Fibroblast of the conjunctiva (primary cell): ENCODE measurements around the gene MCFD2.
"Not testable (repeated sequence)": the region's sequence is repeated elsewhere in the genome, so short reads cannot be mapped to it uniquely, and the experiment has no call there.

Experiments used
- DNase-seq: peaks from one replicate; pipeline ENCODE4 v3.0.0-alpha.2; 2010; ENCODE audit warnings: low read depth

The MCFD2 gene

GRCh38 chr2:46902465-46902864 lies 13.1 kb downstream of the MCFD2 start:
- DNase-seq: no peak

GRCh38 chr2:46901611-46902010 lies 14.0 kb downstream of the MCFD2 start:
- no peak for DNase-seq

- no peak for DNase-seq
These were observed 15.2 kb downstream of the MCFD2 start for GRCh38 chr2:46900381-46900780.

- DNase-seq: no peak
These were observed 16.6 kb downstream of the MCFD2 start for GRCh38 chr2:46899053-46899452.

GRCh38 chr2:46898024-46898423 lies 17.6 kb downstream of the MCFD2 start:
- DNase-seq: no peak

GRCh38 chr2:46893269-46893939 lies 22.2 kb downstream of the MCFD2 start:
- no peak for DNase-seq

- no peak for DNase-seq
These were observed 23.6 kb downstream of the MCFD2 start for GRCh38 chr2:46891956-46892553.

GRCh38 chr2:46888421-46888952 lies 27.1 kb downstream of the MCFD2 start:
- no peak for DNase-seq

- no peak for DNase-seq
These were observed 28.3 kb downstream of the MCFD2 start for GRCh38 chr2:46887028-46887885.

GRCh38 chr2:46886268-46887027 lies 29.2 kb downstream of the MCFD2 start:
- no peak for DNase-seq

GRCh38 chr2:46885376-46885775 lies 30.2 kb downstream of the MCFD2 start:
- DNase-seq: no peak

GRCh38 chr2:46879511-46879910 lies 36.1 kb downstream of the MCFD2 start:
- no peak for DNase-seq

GRCh38 chr2:46878886-46879285 lies 36.7 kb downstream of the MCFD2 start:
- no peak for DNase-seq

GRCh38 chr2:46878240-46878877 lies 37.2 kb downstream of the MCFD2 start:
- no peak for DNase-seq

- no peak for DNase-seq
These were observed 37.9 kb downstream of the MCFD2 start for GRCh38 chr2:46877619-46878113.

- peak; percentile 60 for DNase-seq
These were observed 38.7 kb downstream of the MCFD2 start for GRCh38 chr2:46876741-46877384.

GRCh38 chr2:46875962-46876689 lies 39.5 kb downstream of the MCFD2 start:
- not testable (repeated sequence) for DNase-seq

GRCh38 chr2:46875226-46875899 lies 40.2 kb downstream of the MCFD2 start:
- no peak for DNase-seq

- no peak for DNase-seq
These were observed 41.2 kb downstream of the MCFD2 start for GRCh38 chr2:46874236-46874929.
